MM.1S (cell line): ENCODE results near the gene CCBE1.

Experiments
- DNase-seq: peaks from one replicate; pipeline ENCODE4 v3.0.0-alpha.2; 2015
- H2AFZ ChIP-seq: fragments of 300-600 bp; sonication (generic); 2 replicates; pipeline ENCODE4 v1.6.0; 2016; ENCODE audit warnings: antibody characterized with exemption, low read length
- H3F3A ChIP-seq: fragments of 300-600 bp; sonication (generic); 2 replicates; pipeline ENCODE4 v1.6.1; 2016; ENCODE audit warnings: mild to moderate bottlenecking, antibody characterized with exemption, low read length, moderate library complexity, mixed read lengths; ENCODE audit not compliant: insufficient read depth
- H3K27ac ChIP-seq: fragments of 300-600 bp; sonication (generic); 2 replicates; pipeline ENCODE4 v1.5.1; 2016; ENCODE audit warnings: mild to moderate bottlenecking, low read length
- H3K27me3 ChIP-seq: fragments of 300-600 bp; sonication (generic); replicated peaks from 2 replicates; pipeline ENCODE4 v1.6.0; 2016; ENCODE audit warnings: low read length; ENCODE audit not compliant: insufficient read depth
- H3K36me3 ChIP-seq: fragments of 300-600 bp; sonication (generic); replicated peaks from 2 replicates; pipeline ENCODE4 v1.6.1; 2016; ENCODE audit warnings: mild to moderate bottlenecking, low read length, mixed read lengths; ENCODE audit not compliant: insufficient read depth
- H3K4me1 ChIP-seq: fragments of 300-600 bp; sonication (generic); 2 replicates; pipeline ENCODE4 v1.6.1; 2016; ENCODE audit warnings: low read length, mixed read lengths
- H3K4me2 ChIP-seq: fragments of 300-600 bp; sonication (generic); 2 replicates; pipeline ENCODE4 v1.6.0; 2016; ENCODE audit warnings: low read depth, low read length
- H3K4me3 ChIP-seq: fragments of 300-600 bp; sonication (generic); 2 replicates; pipeline ENCODE4 v1.5.1; 2016; ENCODE audit warnings: low read length, mixed read lengths
- H3K79me2 ChIP-seq: fragments of 300-600 bp; sonication (generic); 2 replicates; pipeline ENCODE4 v1.6.1; 2016; ENCODE audit warnings: mixed run types, low read length, mixed read lengths
- H3K9ac ChIP-seq: fragments of 300-600 bp; sonication (generic); 2 replicates; pipeline ENCODE4 v1.6.1; 2016; ENCODE audit warnings: low read length, mixed read lengths
- H3K9me2 ChIP-seq: fragments of 300-600 bp; sonication (generic); replicated peaks from 2 replicates; pipeline ENCODE4 v1.6.1; 2016; ENCODE audit warnings: mild to moderate bottlenecking, low read length, mixed read lengths; ENCODE audit not compliant: insufficient read depth
- H3K9me3 ChIP-seq: fragments of 300-600 bp; sonication (generic); replicated peaks from 2 replicates; pipeline ENCODE4 v1.6.1; 2016; ENCODE audit warnings: mild to moderate bottlenecking, low read length, mixed read lengths; ENCODE audit not compliant: insufficient read depth
- H4K20me1 ChIP-seq: fragments of 300-600 bp; sonication (generic); 2 replicates; pipeline ENCODE4 v1.6.1; 2016; ENCODE audit warnings: mild to moderate bottlenecking, low read length, moderate library complexity, mixed read lengths; ENCODE audit not compliant: insufficient read depth
- CTCF ChIP-seq: fragments of 300-600 bp; sonication (generic); IDR thresholded peaks from 2 replicates; pipeline ENCODE4 v1.5.1; 2016; ENCODE audit warnings: antibody characterized with exemption, low read length, mixed read lengths
- EZH2 ChIP-seq: fragments of 300-600 bp; sonication (generic); optimal IDR thresholded peaks from 2 replicates; pipeline ENCODE3; 2017; ENCODE audit warnings: low read depth, mild to moderate bottlenecking, antibody characterized with exemption, low read length, mixed read lengths
- EZH2phosphoT487 ChIP-seq: fragments of 300-600 bp; sonication (generic); IDR thresholded peaks from 2 replicates; pipeline ENCODE4 v1.6.1; 2018; ENCODE audit warnings: antibody characterized with exemption, low read length

CCBE1 gene

GRCh38 chr18:59555995-59556659 lies 141.1 kb downstream of the CCBE1 start:
- no peaks in the 10 kb centered on the region for H3K9me2 ChIP-seq
- no peaks in the 10 kb centered on the region for H3K36me3 ChIP-seq
- DNase-seq, result no peak
- no peak overlapping the region for H2AFZ ChIP-seq
- TF ChIP-seq EZH2phosphoT487 (no peak), EZH2 (no peak), CTCF (no peak)
- no peaks in the 10 kb centered on the region for H3K4me1 ChIP-seq
- H3K4me2 ChIP-seq, result no peak overlapping the region
- H3K27ac ChIP-seq, result no peak overlapping the region
- H4K20me1 ChIP-seq, result no peaks in the 10 kb centered on the region
- no peak overlapping the region for H3K9ac ChIP-seq
- no peak overlapping the region for H3K4me3 ChIP-seq
- H3K27me3 ChIP-seq, result no peaks in the 10 kb centered on the region
- H3F3A ChIP-seq, result no peaks in the 10 kb centered on the region
- no peaks in the 10 kb centered on the region for H3K79me2 ChIP-seq
- H3K9me3 ChIP-seq, result no peaks in the 10 kb centered on the region

DNA sequence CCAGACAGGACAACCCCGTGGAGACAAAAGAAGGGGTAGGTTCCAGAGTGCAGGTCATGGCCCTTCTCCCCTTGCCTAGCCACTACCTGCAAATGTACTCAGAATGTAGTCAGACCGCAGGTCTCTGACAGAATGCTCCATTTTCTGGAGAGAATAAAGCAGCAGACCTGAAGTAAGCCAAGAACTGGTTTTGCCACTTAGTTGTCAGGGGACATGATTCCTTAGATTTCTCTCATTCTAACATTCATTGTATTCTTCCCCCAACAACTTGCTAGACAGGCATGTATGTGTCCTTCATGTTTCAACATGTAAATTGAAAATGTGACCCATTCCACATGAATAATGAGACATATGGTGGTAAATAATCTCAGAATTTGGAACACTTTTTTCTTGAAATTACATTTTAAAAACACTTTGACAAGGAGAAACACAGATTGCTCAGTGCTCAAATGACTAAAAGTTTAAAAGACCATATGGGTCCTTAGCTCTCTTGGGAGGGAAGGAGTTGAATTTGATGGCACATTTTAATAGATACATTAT lies 142.4 kb downstream of the CCBE1 start:
- H4K20me1 ChIP-seq, result no peaks in the 10 kb centered on the region
- no peaks in the 10 kb centered on the region for H3K9me3 ChIP-seq
- no peaks in the 10 kb centered on the region for H3K4me1 ChIP-seq
- H3K9ac ChIP-seq, result no peak overlapping the region
- no peak overlapping the region for H2AFZ ChIP-seq
- TF ChIP-seq EZH2 (no peak), EZH2phosphoT487 (no peak), CTCF (no peak)
- H3K27ac ChIP-seq, result no peak overlapping the region
- no peak for DNase-seq
- H3K27me3 ChIP-seq, result no peaks in the 10 kb centered on the region
- H3K79me2 ChIP-seq, result no peaks in the 10 kb centered on the region
- H3F3A ChIP-seq, result no peaks in the 10 kb centered on the region
- no peaks in the 10 kb centered on the region for H3K9me2 ChIP-seq
- H3K4me3 ChIP-seq, result no peak overlapping the region
- no peaks in the 10 kb centered on the region for H3K36me3 ChIP-seq
- H3K4me2 ChIP-seq, result no peak overlapping the region

DNA sequence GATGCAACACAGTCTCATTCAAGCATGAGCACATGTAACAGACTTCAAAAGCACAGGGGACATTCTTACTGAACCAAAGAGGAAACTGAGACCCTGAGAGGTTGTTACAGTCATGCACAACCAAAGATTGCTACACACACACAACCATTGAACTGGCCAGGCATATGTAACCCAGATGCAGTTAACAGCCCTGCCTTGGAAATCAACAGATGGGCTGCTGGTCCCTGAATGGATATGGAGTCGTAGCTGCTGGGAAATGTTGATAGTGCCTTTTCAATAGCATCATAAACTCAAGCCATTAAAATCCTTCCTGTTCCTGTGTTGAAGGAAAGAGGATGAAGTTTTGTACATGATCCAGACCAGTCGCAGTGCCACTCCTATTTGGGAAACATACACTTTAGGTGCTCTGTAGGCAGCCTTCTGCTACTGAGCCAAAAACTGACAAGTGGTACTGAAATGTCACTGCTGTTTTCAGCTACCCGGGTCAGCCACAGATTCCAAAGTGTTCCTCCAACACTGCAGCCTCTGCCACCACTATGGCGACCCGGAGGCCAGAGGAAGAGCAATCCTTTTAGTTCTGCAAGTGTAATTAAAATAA lies 143.9 kb downstream of the CCBE1 start:
- Histone ChIP-seq H3K9me3 (no peaks in the 10 kb centered on the region), H3K9me2 (no peaks in the 10 kb centered on the region), H3K27ac (no peak overlapping the region), H3K4me2 (no peak overlapping the region), H2AFZ (no peak overlapping the region), H3K79me2 (no peaks in the 10 kb centered on the region), H3K4me3 (no peak overlapping the region), H3K27me3 (no peaks in the 10 kb centered on the region), H3K36me3 (no peaks in the 10 kb centered on the region), H4K20me1 (no peaks in the 10 kb centered on the region), H3K9ac (no peak overlapping the region), H3F3A (no peaks in the 10 kb centered on the region), H3K4me1 (no peaks in the 10 kb centered on the region)
- no peak for DNase-seq
- TF ChIP-seq CTCF, result no peak
- TF ChIP-seq EZH2, result no peak
- TF ChIP-seq EZH2phosphoT487, result no peak
